Measurements from ENCODE around the gene OLFM2. TPM values are rescaled to one million over a fixed set of nuclear protein-coding genes. Genes with fewer than 3 reads are reported as not detected.

The OLFM2 gene
- total and polyA plus RNA-seq, 2 of the 4 experiments (the other 2 are of a cell fraction), result 2.7 to 5.1 TPM

GRCh38 chr19:9868983-9869617, 67.2 kb downstream of the OLFM2 start:
- dilution Hi-C loops (cut with HindIII; ENCODE audit: low sequenced_read_pairs, unreplicated experiment), result no loop called here
- H2BK120ac ChIP-seq (ENCODE audit: low read depth, low read length), result no peak overlapping the region
- H4K20me1 ChIP-seq (ENCODE audit: insufficient read depth, low read length), result no peaks in the 10 kb centered on the region
- no peak overlapping the region for H3K23ac ChIP-seq (ENCODE audit: low read depth, low read length)
- H3K18ac ChIP-seq (ENCODE audit: low read depth, low read length), result no peak overlapping the region
- no peak overlapping the region for H3K9ac ChIP-seq (ENCODE audit: low read depth, low read length)
- H2BK20ac ChIP-seq (ENCODE audit: low read depth, low read length), result no peak overlapping the region
- DNase-seq (no peak), ATAC-seq (ENCODE audit: low read depth) (no peak)
- H3K27ac ChIP-seq (ENCODE audit: insufficient read depth, low read length), result no peak overlapping the region
- 80% methylated on average over 2 of the region's 7 CpGs; no CpG with 5 or more reads in 1 of the 2 experiments for WGBS, 2 experiments (ENCODE audit: extremely low coverage in 2 of 2, insufficient read length in 1 of 2)
- no peak overlapping the region for H3K4ac ChIP-seq (ENCODE audit: low read depth, low read length)
- no peak for TF ChIP-seq SMC3 (IDR thresholded peaks at IDR 0.05; ENCODE audit: low read depth, low read length)
- TF ChIP-seq RCOR1 (IDR thresholded peaks at IDR 0.05; ENCODE audit: insufficient replicate concordance, low read length), result no peak
- TF ChIP-seq CEBPB (IDR thresholded peaks at IDR 0.05; ENCODE audit: low read depth, low read length), result no peak
- TF ChIP-seq RAD21 (IDR thresholded peaks at IDR 0.05; ENCODE audit: low read length), result no peak
- TF ChIP-seq MAZ (IDR thresholded peaks at IDR 0.05; ENCODE audit: borderline replicate concordance, low read depth, low read length), result no peak
- no peak for TF ChIP-seq ELK1 (IDR thresholded peaks at IDR 0.05; ENCODE audit: borderline replicate concordance, low read depth, low read length)
- no peak for TF ChIP-seq MXI1 (IDR thresholded peaks at IDR 0.05; ENCODE audit: borderline replicate concordance, low read depth, low read length)
- H4K91ac ChIP-seq (ENCODE audit: insufficient read depth, low read depth, low read length), result no peak overlapping the region
- in situ Hi-C loops (cut with MboI; ENCODE audit: low sequenced_read_pairs), result no loop called here
- ChIA-PET CTCF (no interaction called here), POLR2A (ENCODE audit: unreplicated experiment) (no interaction called here)
- H2BK15ac ChIP-seq (ENCODE audit: low read depth, low read length), result no peak overlapping the region
- no peaks in the 10 kb centered on the region for H3K79me1 ChIP-seq (ENCODE audit: low read depth in 1 of 2, low read length in 2 of 2)
- no peak overlapping the region for H4K8ac ChIP-seq (ENCODE audit: low read depth in 2 of 2, low read length in 2 of 2)
- no peaks in the 10 kb centered on the region; the same call in 1 of the 2 replicates for H3K27me3 ChIP-seq (ENCODE audit: control insufficient read depth, insufficient read depth, low read length)
- no peak overlapping the region for H3K4me3 ChIP-seq (ENCODE audit: insufficient read depth, low read depth, low read length)
- H4K5ac ChIP-seq (ENCODE audit: low read depth, low read length), result no peak overlapping the region
- intact Hi-C loops (cut with micrococcal nuclease), result no loop called here
- no peak overlapping the region for H2BK5ac ChIP-seq (ENCODE audit: low read depth, low read length, poor library complexity, severe bottlenecking)
- H3K36me3 ChIP-seq (ENCODE audit: control insufficient read depth, insufficient read depth, low read length), result no peaks in the 10 kb centered on the region
- H3K9me1 ChIP-seq (ENCODE audit: insufficient read depth, low read length), result no peaks in the 10 kb centered on the region
- BruUV-seq (replicated peaks), result no TSS peak
- H3K9me3 ChIP-seq (ENCODE audit: control insufficient read depth, insufficient read depth, low read length), result no peaks in the 10 kb centered on the region
- no peak overlapping the region for H3K14ac ChIP-seq (replicated peaks; ENCODE audit: low read depth, low read length)
- no peak overlapping the region for H3K4me2 ChIP-seq (ENCODE audit: low read depth, low read length)
- H3K4me1 ChIP-seq (ENCODE audit: control insufficient read depth, insufficient read depth, low read length), result no peaks in the 10 kb centered on the region
- H2AK9ac ChIP-seq (replicated peaks; ENCODE audit: low read depth, low read length, poor library complexity), result no peak overlapping the region
- no peak overlapping the region for H2AK5ac ChIP-seq (ENCODE audit: low read depth, low read length)
- no peak overlapping the region for H3K56ac ChIP-seq (ENCODE audit: extremely low read depth, insufficient read depth, low read length)
- H2AFZ ChIP-seq (replicated peaks; ENCODE audit: low read length, poor library complexity), result no peak overlapping the region
